B cell (primary cell): ENCODE data around the gene CRTAP. TPM values are rescaled to one million over a fixed set of nuclear protein-coding genes. Genes with fewer than 3 reads are reported as not detected.

ENCODE experiments used
- ATAC-seq: fragments of 200-7000 bp; cut with Tn5 transposase; one replicate; pipeline ENCODE4 v1.10.0; 2021; ENCODE audit warnings: low read depth, mild to moderate bottlenecking, moderate number of reproducible peaks, moderate library complexity
- CTCF ChIA-PET: fragments of 350-600 bp; sonication (Branson Sonifier 250); formaldehyde crosslinking; loops from one replicate; lab custom pipeline; 2021; ENCODE audit warnings: antibody characterized with exemption, inconsistent platforms; lab: Charles Lee
- POLR2A ChIA-PET: fragments of 350-600 bp; sonication (Branson Sonifier 250); formaldehyde crosslinking; loops from one replicate; lab custom pipeline; 2021; ENCODE audit warnings: antibody characterized with exemption; lab: Charles Lee
- DNase-seq: peaks from one replicate; pipeline ENCODE4 v3.0.0; 2013
- H2AFZ ChIP-seq: 2 replicates; pipeline ENCODE4 v1.6.1; 2012; ENCODE audit warnings: mild to moderate bottlenecking, low read depth, low read length; ENCODE audit not compliant: insufficient read depth, poor library complexity, severe bottlenecking
- H3K27ac ChIP-seq, 2 donors: 1 replicate in 1 of 2; 2 replicates in 1 of 2; pipeline ENCODE4 v1.5.1; 2012 to 2013; ENCODE audit warnings: low read length in 2 of 2, mild to moderate bottlenecking in 2 of 2, moderate library complexity in 1 of 2
- H3K27me3 ChIP-seq, 4 experiments: fragments of 200-600 bp in 1 of 4; sonication (generic) in 1 of 4; replicated peaks in 1 of 4; 1 replicate in 2 of 4; 2 replicates in 2 of 4; pipeline versions ENCODE4 v1.6.1 to v1.7.0; 2013 to 2016; ENCODE audit warnings: low read length in 3 of 4, mild to moderate bottlenecking in 2 of 4, mixed read lengths in 1 of 4, moderate library complexity in 1 of 4; ENCODE audit not compliant: insufficient read depth in 4 of 4, control insufficient read depth in 3 of 4; ENCODE audit errors: control extremely low read depth in 1 of 4
- H3K36me3 ChIP-seq, 2 experiments: replicated peaks in 1 of 2; 1 replicate in 1 of 2; 2 replicates in 1 of 2; pipeline versions ENCODE4 v1.6.1 to v1.7.1; 2013; ENCODE audit warnings: low read length in 1 of 2; ENCODE audit not compliant: insufficient read depth in 2 of 2, control insufficient read depth in 1 of 2; ENCODE audit errors: control extremely low read depth in 1 of 2, extremely low read depth in 1 of 2
- H3K4me1 ChIP-seq, 2 donors: fragments of 200-600 bp in 1 of 2; sonication (generic) in 1 of 2; 1 replicate in 1 of 2; 2 replicates in 1 of 2; pipeline versions ENCODE4 v1.5.1 to v1.6.1; 2013 to 2017; ENCODE audit warnings: low read length in 2 of 2; ENCODE audit not compliant: control insufficient read depth in 2 of 2, insufficient read depth in 2 of 2
- H3K4me2 ChIP-seq: replicated peaks from 2 replicates; pipeline ENCODE3; 2012; ENCODE audit warnings: mild to moderate bottlenecking, low read depth, low read length; ENCODE audit not compliant: poor library complexity, severe bottlenecking
- H3K4me3 ChIP-seq, 5 experiments: fragments of 200-600 bp in 1 of 5; sonication (generic) in 1 of 5; 1 replicate in 3 of 5; 2 replicates in 2 of 5; pipeline versions ENCODE4 v1.5.1 to v1.7.0; 2011 to 2016; ENCODE audit warnings: low read length in 4 of 5, mild to moderate bottlenecking in 4 of 5, low read depth in 2 of 5, control low read depth in 1 of 5, moderate library complexity in 1 of 5; ENCODE audit not compliant: insufficient read depth in 1 of 5; ENCODE audit errors: control extremely low read depth in 1 of 5, extremely low read depth in 1 of 5
- H3K79me2 ChIP-seq: fragments of 200-600 bp; sonication (generic); one replicate; pipeline ENCODE4 v1.6.0; 2016; ENCODE audit warnings: low read length; ENCODE audit not compliant: control insufficient read depth, insufficient read depth
- H3K9ac ChIP-seq: fragments of 200-600 bp; sonication (generic); 2 replicates; pipeline ENCODE4 v1.6.1; 2017; ENCODE audit warnings: mild to moderate bottlenecking, low read length, moderate library complexity
- H3K9me3 ChIP-seq, 3 donors: one replicate each; pipeline versions ENCODE4 v1.6.1 to v1.7.1; 2013; ENCODE audit warnings: low read length in 2 of 3; ENCODE audit not compliant: control insufficient read depth in 2 of 3, insufficient read depth in 1 of 3; ENCODE audit errors: control extremely low read depth in 1 of 3
- H4K20me1 ChIP-seq: 2 replicates; pipeline ENCODE4 v1.6.0; 2012; ENCODE audit warnings: mild to moderate bottlenecking, low read length; ENCODE audit not compliant: insufficient read depth, control insufficient read depth, poor library complexity, severe bottlenecking
- H3K27ac Mint-ChIP-seq: one replicate; pipeline ENCODE4 v1.8.0; 2021; ENCODE audit warnings: mixed read lengths
- H3K27me3 Mint-ChIP-seq: one replicate; pipeline ENCODE4 v1.8.0; 2021; ENCODE audit warnings: mixed read lengths
- H3K4me1 Mint-ChIP-seq: one replicate; pipeline ENCODE4 v1.8.0; 2021; ENCODE audit warnings: mixed read lengths
- H3K4me3 Mint-ChIP-seq: one replicate; pipeline ENCODE4 v1.8.0; 2021; ENCODE audit warnings: mixed read lengths
- H3K9me3 Mint-ChIP-seq: one replicate; pipeline ENCODE4 v1.8.0; 2022; ENCODE audit warnings: mixed read lengths; ENCODE audit not compliant: insufficient read depth
- CTCF ChIP-seq: fragments of 200-600 bp; IDR thresholded peaks from one replicate; pipeline ENCODE4 v1.8.0; 2022; ENCODE audit warnings: antibody characterized with exemption, mild to moderate bottlenecking
- EZH2 ChIP-seq: IDR thresholded peaks from 2 replicates; pipeline ENCODE4 v1.6.1; 2012; ENCODE audit warnings: borderline replicate concordance, low read depth, mild to moderate bottlenecking, moderate library complexity, low read length; ENCODE audit not compliant: insufficient read depth, poor library complexity, severe bottlenecking
- WGBS: methylation state at CpG from one replicate; pipeline ENCODE4 v1.1.5; 2013; ENCODE audit warnings: missing lambda C conversion rate; ENCODE audit not compliant: insufficient coverage; 5-methylcytosine and 5-hydroxymethylcytosine counted together
- intact Hi-C: fragments of 100-400 bp; cut with micrococcal nuclease; formaldehyde crosslinking; loops from one replicate; pipeline ENCODE4 v1.10.0; 2022
- polyA plus RNA-seq: library from polyadenylated mRNA; depleted of rRNA; stranded (reverse); fragments of >200 nt; gene quantifications from 2 replicates; pipeline ENCODE4 v1.2.3, GENCODE V29; 2012
- total RNA-seq, 2 donors: library from RNA; stranded (reverse); fragments of 120-200 nt in 1 of 2; gene quantifications; 1 replicate in 1 of 2; 2 replicates in 1 of 2; pipeline versions ENCODE4 v1.2.3 to v1.2.4, GENCODE V29; 2013 to 2022

The CRTAP gene
- total and polyA plus RNA-seq, 2 donors (not counting 1 experiment from before 2014, with no cell fraction given) = 20.3 to 55.0 TPM

- Histone ChIP-seq H3K79me2 (peaks cover 78% of the 10 kb centered on the region), H3K27ac (no peak overlapping the region), H3K4me1 (peaks cover 26 to 32% of the 10 kb centered on the region in 2 donors), H3K9ac (no peak overlapping the region), H4K20me1 (peaks cover 7% of the 10 kb centered on the region), H3K4me3 (no peak overlapping the region), H3K4me2 (no peak overlapping the region), H3K27me3 (no peaks in the 10 kb centered on the region), H2AFZ (no peak overlapping the region), H3K9me3 (no peaks in the 10 kb centered on the region), H3K36me3 (peaks cover 0 to 32% of the 10 kb centered on the region in 2 experiments)
- Mint-ChIP-seq H3K27me3 (no peaks in the 10 kb centered on the region), H3K9me3 (no peaks in the 10 kb centered on the region), H3K4me1 (peaks cover 59% of the 10 kb centered on the region), H3K4me3 (no peak overlapping the region), H3K27ac (peak overlapping the region; percentile 54)
- ChIA-PET POLR2A (no interaction called here), CTCF (interaction anchor here (1.0 kb wide), 1 partner anchor 19 kb away, joined by 6 read pairs; no protein-coding TSS in a partner anchor)
- DNase-seq = no peak
- TF ChIP-seq CTCF (no peak), EZH2 (no peak)
- ATAC-seq = no peak
- WGBS = over 99% methylated on average over 11 of the region's 11 CpGs
- intact Hi-C loops = loop anchor here (10.0 kb wide), 1 partner anchor 409 kb away; the partner anchor contains the start of gene CNOT10
Observed at GRCh38 chr3:33093847-33094246, 20.0 kb upstream of the CRTAP start.

- no peaks in the 10 kb centered on the region for H3K9me3 Mint-ChIP-seq
- no peaks in the 10 kb centered on the region for H3K27me3 ChIP-seq
- DNase-seq = no peak
- 95% methylated on average over 2 of the region's 2 CpGs for WGBS
- peaks cover 0 to 32% of the 10 kb centered on the region in 2 experiments for H3K36me3 ChIP-seq
- peaks cover 43% of the 10 kb centered on the region for H3K4me1 Mint-ChIP-seq
- H3K27ac Mint-ChIP-seq = peak overlapping the region; percentile 94
- no peaks in the 10 kb centered on the region for H3K27me3 Mint-ChIP-seq
- H3K9me3 ChIP-seq = no peaks in the 10 kb centered on the region
- peak overlapping the region; percentile 7 to 96 for H3K27ac ChIP-seq
- H3K4me2 ChIP-seq = peak overlapping the region; percentile 82
- H3K4me1 ChIP-seq = peaks cover 11 to 21% of the 10 kb centered on the region in 2 donors
- peak overlapping the region; percentile 96 for H2AFZ ChIP-seq
- H3K9ac ChIP-seq = peak overlapping the region; percentile 97
- ChIA-PET POLR2A (interaction anchor here (1.0 to 2.5 kb wide), 2 partner anchors 15 to 18 kb away, joined by 3 to 8 read pairs; partner anchors contain the start of gene CRTAP), CTCF (interaction anchor here (1.2 to 1.5 kb wide), 2 partner anchors 21 to 147 kb away, joined by 4 to 5 read pairs; no protein-coding TSS in a partner anchor)
- H3K4me3 Mint-ChIP-seq = peak overlapping the region; percentile 96
- peaks cover 67% of the 10 kb centered on the region for H3K79me2 ChIP-seq
- peaks cover 7% of the 10 kb centered on the region for H4K20me1 ChIP-seq
- peak overlapping the region in 3 of 5 experiments; percentile 83 to 100 (median 90) for H3K4me3 ChIP-seq
- no peak for ATAC-seq
- TF ChIP-seq EZH2 = no peak
- no peak for TF ChIP-seq CTCF
- intact Hi-C loops = loop anchor here (5.0 to 10.0 kb wide), 2 partner anchors 411 to 1563 kb away; partner anchors contain the start of genes CNOT10 and STT3B
Observed at GRCh38 chr3:33095436-33095835, 18.4 kb upstream of the CRTAP start.
